ENCODE measurements around the gene FAXDC2.

Gene FAXDC2

DNA sequence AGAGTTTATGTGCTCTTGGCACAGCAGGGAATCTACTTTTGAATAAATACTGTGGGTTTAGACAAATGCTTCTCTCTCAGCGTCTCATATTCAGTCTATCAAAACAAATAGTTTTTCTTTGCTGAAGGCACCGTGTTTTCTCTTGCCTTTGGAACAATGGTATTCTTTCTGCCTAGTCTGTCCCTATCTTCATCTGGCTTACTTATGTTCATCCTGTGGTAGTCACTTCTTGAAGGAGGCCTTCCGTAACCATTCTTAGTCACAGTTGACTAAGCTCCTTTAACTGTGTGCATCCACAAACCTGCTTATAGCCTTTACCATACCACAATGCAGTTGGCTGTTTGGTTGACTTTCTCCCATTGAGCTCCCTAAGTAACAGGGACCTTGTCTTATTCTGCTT is 49.3 kb downstream of the FAXDC2 start:
- peaks cover 70% of the 10 kb centered on the region for H3K36me3 Mint-ChIP-seq
- no peak overlapping the region for H3K4me3 Mint-ChIP-seq
- H3K27ac Mint-ChIP-seq = no peak overlapping the region
- no peaks in the 10 kb centered on the region for H3K27me3 Mint-ChIP-seq
- no peaks in the 10 kb centered on the region for H3K9me3 Mint-ChIP-seq
- H3K4me1 Mint-ChIP-seq = no peaks in the 10 kb centered on the region
- no peak for ATAC-seq

- H3K9me3 Mint-ChIP-seq = no peaks in the 10 kb centered on the region
- H3K36me3 Mint-ChIP-seq = peaks cover 66% of the 10 kb centered on the region
- peak overlapping the region; percentile 7 for H3K27ac Mint-ChIP-seq
Observed at GRCh38 chr5:154800582-154800981, 49.8 kb downstream of the FAXDC2 start.

GRCh38 chr5:154797762-154798161 is 52.6 kb downstream of the FAXDC2 start:
- no peak overlapping the region for H3K4me3 Mint-ChIP-seq
- no peaks in the 10 kb centered on the region for H3K9me3 Mint-ChIP-seq
- H3K36me3 Mint-ChIP-seq = peaks cover 75% of the 10 kb centered on the region
- ATAC-seq = no peak
- no peaks in the 10 kb centered on the region for H3K27me3 Mint-ChIP-seq
- H3K27ac Mint-ChIP-seq = peak overlapping the region; percentile 32
- H3K4me1 Mint-ChIP-seq = peaks cover 6% of the 10 kb centered on the region

More at GRCh38 chr5:154800582-154800981, 49.8 kb downstream of the FAXDC2 start:
- Mint-ChIP-seq H3K4me1 (no peaks in the 10 kb centered on the region), H3K27me3 (no peaks in the 10 kb centered on the region), H3K4me3 (no peak overlapping the region)
- no peak for ATAC-seq

- H3K4me1 Mint-ChIP-seq = peaks cover 20% of the 10 kb centered on the region
- no peak overlapping the region for H3K4me3 Mint-ChIP-seq
- peak overlapping the region; percentile 6 for H3K27ac Mint-ChIP-seq
- no peak for ATAC-seq
- H3K9me3 Mint-ChIP-seq = no peaks in the 10 kb centered on the region
- no peaks in the 10 kb centered on the region for H3K27me3 Mint-ChIP-seq
- peaks cover 69% of the 10 kb centered on the region for H3K36me3 Mint-ChIP-seq
Observed at GRCh38 chr5:154795235-154795596, 55.2 kb downstream of the FAXDC2 start.

- H3K9me3 Mint-ChIP-seq = no peaks in the 10 kb centered on the region
- peaks cover 67% of the 10 kb centered on the region for H3K36me3 Mint-ChIP-seq
- H3K4me3 Mint-ChIP-seq = no peak overlapping the region
- no peak for ATAC-seq
- H3K27ac Mint-ChIP-seq = peak overlapping the region; percentile 6
- H3K4me1 Mint-ChIP-seq = peaks cover 25% of the 10 kb centered on the region
- no peaks in the 10 kb centered on the region for H3K27me3 Mint-ChIP-seq
Observed at GRCh38 chr5:154794525-154795234, 55.7 kb downstream of the FAXDC2 start.

DNA sequence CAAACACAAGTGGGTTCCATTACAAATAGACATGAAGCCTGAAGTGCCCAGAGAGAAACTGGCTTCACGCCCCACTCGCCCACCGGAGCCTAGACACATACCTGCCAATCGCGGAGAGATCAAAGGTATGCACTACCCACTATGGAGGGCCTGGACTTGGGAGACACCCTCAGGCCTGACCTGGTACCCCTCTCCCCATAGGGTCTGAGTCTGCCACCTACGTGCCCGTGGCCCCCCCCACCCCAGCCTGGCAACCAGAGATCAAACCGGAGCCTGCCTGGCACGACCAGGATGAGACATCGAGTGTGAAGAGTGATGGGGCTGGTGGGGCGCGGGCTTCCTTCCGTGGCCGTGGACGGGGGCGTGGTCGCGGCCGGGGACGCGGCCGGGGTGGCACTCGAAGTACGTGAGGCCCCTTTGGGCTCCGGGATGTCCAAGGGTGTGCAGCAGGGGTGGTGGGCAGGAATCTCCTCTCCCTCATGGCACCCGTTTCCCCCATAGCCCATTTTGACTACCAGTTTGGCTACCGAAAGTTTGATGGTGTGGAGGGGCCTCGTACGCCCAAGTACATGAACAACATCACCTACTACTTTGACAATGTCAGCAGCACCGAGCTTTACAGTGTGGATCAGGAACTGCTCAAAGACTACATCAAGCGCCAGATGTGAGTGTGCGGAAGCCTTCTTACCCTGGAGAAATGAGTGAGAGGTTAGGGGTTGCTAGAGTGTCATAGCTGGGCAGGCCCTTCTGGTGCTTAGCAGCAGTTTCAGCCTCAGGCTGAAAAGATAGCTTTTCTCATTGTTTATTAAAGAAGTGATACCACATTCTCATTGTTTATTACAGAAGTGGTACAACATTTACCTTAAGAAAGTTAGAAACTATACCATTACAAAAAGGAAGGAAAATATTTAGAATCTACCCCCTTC is 56.5 kb downstream of the FAXDC2 start:
- Mint-ChIP-seq H3K27ac (peak overlapping the region; percentile 6), H3K9me3 (no peaks in the 10 kb centered on the region)

GRCh38 chr5:154791535-154791934 is 58.9 kb downstream of the FAXDC2 start:
- Mint-ChIP-seq H3K4me1 (peaks cover 48% of the 10 kb centered on the region), H3K27me3 (no peaks in the 10 kb centered on the region), H3K36me3 (peaks cover 57% of the 10 kb centered on the region), H3K4me3 (no peak overlapping the region), H3K9me3 (no peaks in the 10 kb centered on the region), H3K27ac (peak overlapping the region; percentile 15)
- peak; percentile 61 for ATAC-seq

More for the DNA sequence above, 56.5 kb downstream of the FAXDC2 start:
- Mint-ChIP-seq H3K4me3 (no peak overlapping the region), H3K4me1 (peaks cover 25% of the 10 kb centered on the region), H3K27me3 (no peaks in the 10 kb centered on the region), H3K36me3 (peaks cover 64% of the 10 kb centered on the region)
- no peak for ATAC-seq

DNA sequence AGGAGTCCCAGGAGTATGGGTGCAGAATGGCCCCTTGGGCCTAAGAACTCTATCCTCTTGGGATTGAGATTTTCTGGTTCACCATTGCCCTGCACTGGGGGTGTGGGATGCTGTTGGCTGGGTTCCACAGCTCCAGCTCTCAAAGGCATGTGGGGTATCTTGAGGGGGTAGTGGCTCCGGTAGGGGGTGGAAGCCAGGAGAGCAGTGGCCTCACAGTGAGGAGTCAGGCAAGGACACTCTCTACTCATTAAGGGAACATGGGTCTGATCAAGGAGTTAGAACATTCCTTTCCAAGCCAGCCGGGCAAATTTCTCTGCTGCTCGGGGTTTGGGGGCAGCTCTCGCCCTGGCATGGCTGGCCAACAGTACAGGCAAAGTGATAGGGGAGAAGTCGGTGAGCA is 62.2 kb downstream of the FAXDC2 start:
- peaks cover 32% of the 10 kb centered on the region for H3K36me3 Mint-ChIP-seq
- no peak for ATAC-seq
- peaks cover 75% of the 10 kb centered on the region for H3K4me1 Mint-ChIP-seq
- peak overlapping the region; percentile 75 for H3K27ac Mint-ChIP-seq
- H3K4me3 Mint-ChIP-seq = no peak overlapping the region
- H3K9me3 Mint-ChIP-seq = no peaks in the 10 kb centered on the region
- no peaks in the 10 kb centered on the region for H3K27me3 Mint-ChIP-seq

DNA sequence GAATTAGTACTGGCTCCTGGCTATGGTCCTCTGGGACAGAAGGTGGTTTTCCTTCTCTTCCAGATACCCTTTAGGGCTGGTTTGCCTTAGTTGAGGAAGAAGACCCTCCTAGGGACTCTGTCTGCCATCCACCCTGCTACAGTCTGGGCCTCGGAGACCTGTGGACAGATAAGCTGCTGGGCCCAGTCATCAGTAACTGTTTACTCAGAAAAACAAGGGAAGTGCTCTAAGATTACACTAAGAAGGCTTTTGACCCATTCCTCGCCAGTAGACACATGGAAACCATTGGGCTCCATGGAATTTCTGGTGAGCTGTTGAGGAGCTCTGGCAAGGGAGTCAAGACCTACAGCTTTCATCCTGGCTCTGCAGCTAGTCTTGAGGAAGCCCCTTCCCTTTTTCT is 64.0 kb downstream of the FAXDC2 start:
- no peaks in the 10 kb centered on the region for H3K9me3 Mint-ChIP-seq
- H3K27ac Mint-ChIP-seq = no peak overlapping the region
- ATAC-seq = no peak
- peaks cover 91% of the 10 kb centered on the region for H3K4me1 Mint-ChIP-seq
- no peak overlapping the region for H3K4me3 Mint-ChIP-seq
- peaks cover 18% of the 10 kb centered on the region for H3K36me3 Mint-ChIP-seq
- no peaks in the 10 kb centered on the region for H3K27me3 Mint-ChIP-seq

DNA sequence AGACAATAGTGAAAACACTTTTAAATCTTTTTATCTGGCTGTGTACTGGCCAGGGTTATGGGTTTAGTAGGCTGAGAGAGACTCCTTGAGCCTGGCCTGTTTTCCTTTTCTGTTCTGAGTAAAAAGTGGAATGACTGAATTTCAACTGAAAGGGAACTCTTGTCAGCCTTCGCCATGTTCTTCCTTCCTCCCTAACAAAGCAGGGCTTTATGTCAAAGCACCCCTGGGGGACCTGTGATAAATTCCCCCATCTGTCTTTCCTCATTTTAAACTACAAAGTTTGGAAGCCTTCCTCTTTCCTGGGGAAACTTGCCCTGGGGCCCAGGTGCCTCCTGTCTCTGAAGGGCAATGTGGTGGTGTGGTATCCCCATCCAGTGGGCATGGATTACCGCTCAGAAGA is 65.5 kb downstream of the FAXDC2 start:
- Mint-ChIP-seq H3K4me1 (peaks cover 91% of the 10 kb centered on the region), H3K27me3 (no peaks in the 10 kb centered on the region), H3K4me3 (peak overlapping the region; percentile 22), H3K9me3 (no peaks in the 10 kb centered on the region), H3K36me3 (peaks cover 5% of the 10 kb centered on the region), H3K27ac (peak overlapping the region; percentile 71)
- no peak for ATAC-seq

DNA sequence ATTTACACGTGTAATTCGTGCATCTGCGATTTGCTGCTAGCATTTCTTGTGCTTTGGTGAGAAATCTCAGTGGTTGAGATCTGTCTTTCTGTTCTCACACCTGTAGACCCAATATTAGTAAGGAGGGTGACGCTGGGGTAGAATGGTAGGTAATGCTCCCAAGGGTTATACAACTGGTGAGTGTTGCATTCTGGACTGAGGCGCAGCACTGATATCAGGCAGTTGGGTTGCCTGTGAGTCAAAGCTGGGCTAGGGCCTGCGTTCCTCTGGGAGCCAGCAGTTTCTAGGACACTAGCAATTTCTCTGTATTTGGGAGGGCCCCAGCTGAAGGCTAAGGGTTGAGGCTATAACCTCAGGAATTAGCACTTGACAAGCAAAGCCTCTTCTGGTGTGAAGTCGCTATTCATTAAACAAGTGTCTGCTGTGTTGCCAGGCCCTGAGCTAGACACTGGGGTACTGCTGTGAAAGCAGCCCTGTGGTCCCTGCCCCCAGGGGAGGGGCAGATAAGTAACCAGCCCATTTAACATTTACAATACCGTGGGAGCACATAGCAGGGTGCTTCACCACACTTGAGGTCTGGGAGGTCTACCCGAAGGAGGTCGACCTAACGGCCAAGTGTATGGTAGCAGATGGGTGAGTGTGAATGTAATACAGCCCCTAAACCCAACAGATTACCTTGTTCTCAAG is 66.5 kb downstream of the FAXDC2 start:
- H3K27me3 Mint-ChIP-seq = no peaks in the 10 kb centered on the region
- no peak overlapping the region for H3K4me3 Mint-ChIP-seq
- peaks cover 5% of the 10 kb centered on the region for H3K36me3 Mint-ChIP-seq
- H3K27ac Mint-ChIP-seq = peak overlapping the region; percentile 71
- no peak for ATAC-seq
- no peaks in the 10 kb centered on the region for H3K9me3 Mint-ChIP-seq
- H3K4me1 Mint-ChIP-seq = peaks cover 99% of the 10 kb centered on the region

DNA sequence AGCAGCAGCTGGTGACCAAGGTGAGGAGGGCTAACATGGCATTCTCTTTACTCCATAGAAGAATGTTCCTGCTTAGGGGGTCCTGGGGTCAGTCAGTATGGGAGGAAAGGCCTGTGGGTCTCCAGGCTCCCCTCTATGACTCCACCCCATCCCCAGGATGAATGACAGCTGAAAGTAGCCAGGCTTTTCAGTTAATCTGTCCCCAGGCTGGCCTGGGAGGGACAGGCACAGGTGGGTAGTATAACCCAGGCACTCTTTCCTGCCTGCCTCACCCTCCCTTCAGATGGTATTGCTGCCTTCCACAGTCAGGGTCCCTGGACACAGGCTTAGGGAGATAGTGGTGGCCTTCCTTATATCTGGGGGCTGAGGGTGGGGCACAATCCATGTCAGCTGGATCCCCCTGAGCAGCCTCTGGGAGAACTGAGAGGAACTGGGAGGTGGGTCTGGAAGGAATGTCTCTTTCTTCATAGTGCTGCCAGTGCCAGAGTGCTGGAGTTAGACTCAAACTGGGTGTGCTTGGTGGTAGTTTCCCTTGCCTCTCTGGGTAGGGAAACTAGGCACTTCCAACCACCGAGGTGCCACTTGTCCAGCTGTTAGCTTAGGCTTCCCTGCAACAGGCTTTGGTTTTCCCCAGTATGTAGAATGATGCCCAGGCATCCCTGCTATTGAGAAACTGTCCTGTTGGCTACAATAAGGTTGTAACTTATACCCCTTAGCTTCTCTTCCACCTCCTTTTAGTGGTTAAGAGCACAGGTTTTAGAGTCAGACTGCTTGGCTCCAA is 67.4 kb downstream of the FAXDC2 start:
- no peak for ATAC-seq
- no peaks in the 10 kb centered on the region for H3K36me3 Mint-ChIP-seq
- no peaks in the 10 kb centered on the region for H3K27me3 Mint-ChIP-seq
- H3K9me3 Mint-ChIP-seq = no peaks in the 10 kb centered on the region
- peak overlapping the region; percentile 71 for H3K27ac Mint-ChIP-seq
- H3K4me1 Mint-ChIP-seq = peaks cover 96% of the 10 kb centered on the region
- H3K4me3 Mint-ChIP-seq = no peak overlapping the region

DNA sequence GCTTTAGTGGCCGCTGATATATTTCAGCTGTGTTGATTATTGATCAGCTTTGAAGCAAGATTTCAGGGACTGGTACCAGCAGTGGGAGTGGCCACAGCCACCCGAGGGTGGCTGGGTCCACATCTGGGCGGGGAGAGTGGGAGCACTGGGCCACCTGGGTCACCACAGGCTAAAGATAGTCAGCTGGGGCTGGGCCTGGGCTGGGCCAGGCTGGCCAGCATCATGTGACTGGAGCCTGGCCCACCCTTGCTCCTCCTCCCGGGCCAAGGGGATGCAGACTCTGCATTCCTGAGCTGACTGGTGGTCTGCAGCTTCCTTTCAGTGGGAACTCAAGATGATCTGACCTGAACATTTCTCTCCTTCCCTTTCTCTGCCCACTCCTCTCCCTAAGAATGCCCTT is 68.1 kb downstream of the FAXDC2 start:
- peaks cover 94% of the 10 kb centered on the region for H3K4me1 Mint-ChIP-seq
- H3K27ac Mint-ChIP-seq = peak overlapping the region; percentile 71
- H3K9me3 Mint-ChIP-seq = no peaks in the 10 kb centered on the region
- no peaks in the 10 kb centered on the region for H3K27me3 Mint-ChIP-seq
- no peak for ATAC-seq
- no peak overlapping the region for H3K4me3 Mint-ChIP-seq
- H3K36me3 Mint-ChIP-seq = no peaks in the 10 kb centered on the region

- ATAC-seq = peak; percentile 80
- H3K4me3 Mint-ChIP-seq = no peak overlapping the region
- H3K27me3 Mint-ChIP-seq = no peaks in the 10 kb centered on the region
- peak overlapping the region; percentile 19 for H3K27ac Mint-ChIP-seq
- H3K36me3 Mint-ChIP-seq = peaks cover under 1% of the 10 kb centered on the region
- H3K4me1 Mint-ChIP-seq = peaks cover 73% of the 10 kb centered on the region
- no peaks in the 10 kb centered on the region for H3K9me3 Mint-ChIP-seq
Observed at GRCh38 chr5:154780128-154780527, 70.3 kb downstream of the FAXDC2 start.

- H3K9me3 Mint-ChIP-seq = no peaks in the 10 kb centered on the region
- H3K4me1 Mint-ChIP-seq = peaks cover 73% of the 10 kb centered on the region
- H3K27ac Mint-ChIP-seq = no peak overlapping the region
- peaks cover 7% of the 10 kb centered on the region for H3K36me3 Mint-ChIP-seq
- no peak for ATAC-seq
- no peaks in the 10 kb centered on the region for H3K27me3 Mint-ChIP-seq
- no peak overlapping the region for H3K4me3 Mint-ChIP-seq
Observed at GRCh38 chr5:154779105-154779504, 71.3 kb downstream of the FAXDC2 start.

All from stimulated activated memory B cell treated with anti-CD40 and anti-IgM and Interleukin-4, amounts not matched to agents 10 μg/mL and 1 μg/mL and 100 μg/mL, for 72 hours (primary cell).